ENCODE data around the gene MACROH2A1.

MACROH2A1 gene

DNA sequence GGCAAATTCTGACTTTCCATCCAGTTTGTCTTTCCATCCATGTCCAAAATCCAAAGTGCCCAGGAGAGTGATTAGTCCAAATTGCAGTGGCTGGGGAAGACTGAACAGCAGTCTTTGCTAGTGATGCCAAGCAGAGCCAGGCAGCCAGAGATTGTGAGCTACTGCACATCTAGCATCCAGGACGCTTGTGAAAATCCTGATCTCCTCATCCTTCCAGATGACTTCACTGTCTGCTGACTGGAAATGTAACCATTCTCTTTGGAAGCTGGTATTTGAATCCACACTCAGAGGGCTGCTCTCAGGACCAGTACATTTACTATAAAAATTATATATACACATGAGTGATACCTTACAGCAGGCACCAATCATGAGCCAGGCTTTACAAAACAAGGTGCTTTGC, 49.6 kb downstream of the MACROH2A1 start:
- no peak for ATAC-seq (ENCODE audit: insufficient read depth, low read depth)
- TF ChIP-seq EZH2 (IDR thresholded peaks at IDR 0.05; ENCODE audit: borderline replicate concordance, low read depth, low read length, severe bottlenecking), result no peak
- TF ChIP-seq, protein P1, sequence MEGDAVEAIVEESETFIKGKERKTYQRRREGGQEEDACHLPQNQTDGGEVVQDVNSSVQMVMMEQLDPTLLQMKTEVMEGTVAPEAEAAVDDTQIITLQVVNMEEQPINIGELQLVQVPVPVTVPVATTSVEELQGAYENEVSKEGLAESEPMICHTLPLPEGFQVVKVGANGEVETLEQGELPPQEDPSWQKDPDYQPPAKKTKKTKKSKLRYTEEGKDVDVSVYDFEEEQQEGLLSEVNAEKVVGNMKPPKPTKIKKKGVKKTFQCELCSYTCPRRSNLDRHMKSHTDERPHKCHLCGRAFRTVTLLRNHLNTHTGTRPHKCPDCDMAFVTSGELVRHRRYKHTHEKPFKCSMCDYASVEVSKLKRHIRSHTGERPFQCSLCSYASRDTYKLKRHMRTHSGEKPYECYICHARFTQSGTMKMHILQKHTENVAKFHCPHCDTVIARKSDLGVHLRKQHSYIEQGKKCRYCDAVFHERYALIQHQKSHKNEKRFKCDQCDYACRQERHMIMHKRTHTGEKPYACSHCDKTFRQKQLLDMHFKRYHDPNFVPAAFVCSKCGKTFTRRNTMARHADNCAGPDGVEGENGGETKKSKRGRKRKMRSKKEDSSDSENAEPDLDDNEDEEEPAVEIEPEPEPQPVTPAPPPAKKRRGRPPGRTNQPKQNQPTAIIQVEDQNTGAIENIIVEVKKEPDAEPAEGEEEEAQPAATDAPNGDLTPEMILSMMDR (IDR thresholded peaks at IDR 0.05; ENCODE audit: borderline replicate concordance, extremely low read depth, low read length, poor library complexity, severe bottlenecking), result no peak
- H3K79me2 ChIP-seq (ENCODE audit: insufficient read depth, low read length), result peaks cover 45% of the 10 kb centered on the region
- H2AFZ ChIP-seq (ENCODE audit: low read depth, low read length), result no peak overlapping the region
- H3K4me3 ChIP-seq (ENCODE audit: low read depth in 1 of 2, low read length in 2 of 2), result no peak overlapping the region
- H3K27ac ChIP-seq (ENCODE audit: low read length), result no peak overlapping the region
- peaks cover 53% of the 10 kb centered on the region for H4K20me1 ChIP-seq (ENCODE audit: insufficient read depth, low read length)
- no peak overlapping the region for H3K9ac ChIP-seq (ENCODE audit: low read depth, low read length)
- H3K4me1 ChIP-seq (ENCODE audit: insufficient read depth, low read length), result no peaks in the 10 kb centered on the region
- H3K36me3 ChIP-seq (ENCODE audit: insufficient read depth, low read length), result peaks cover 98% of the 10 kb centered on the region
- H3K4me2 ChIP-seq (ENCODE audit: insufficient read depth, low read length), result no peak overlapping the region
- no peaks in the 10 kb centered on the region for H3K9me3 ChIP-seq (ENCODE audit: insufficient read depth, low read length, severe bottlenecking)
- DNase-seq, result no peak
- H3K27me3 ChIP-seq (ENCODE audit: insufficient read depth, low read length, poor library complexity), result no peaks in the 10 kb centered on the region

- TF ChIP-seq, protein P1 (IDR thresholded peaks at IDR 0.05; ENCODE audit: borderline replicate concordance, extremely low read depth, low read length, poor library complexity, severe bottlenecking), result no peak
- no peak for TF ChIP-seq EZH2 (IDR thresholded peaks at IDR 0.05; ENCODE audit: borderline replicate concordance, low read depth, low read length, severe bottlenecking)
- DNase-seq, result no peak
- Histone ChIP-seq H3K27ac (ENCODE audit: low read length) (no peak overlapping the region), H3K9me3 (ENCODE audit: insufficient read depth, low read length, severe bottlenecking) (no peaks in the 10 kb centered on the region), H3K36me3 (ENCODE audit: insufficient read depth, low read length) (peaks cover 98% of the 10 kb centered on the region), H3K79me2 (ENCODE audit: insufficient read depth, low read length) (peaks cover 40% of the 10 kb centered on the region), H3K4me3 (ENCODE audit: low read depth in 1 of 2, low read length in 2 of 2) (no peak overlapping the region), H3K27me3 (ENCODE audit: insufficient read depth, low read length, poor library complexity) (no peaks in the 10 kb centered on the region), H4K20me1 (ENCODE audit: insufficient read depth, low read length) (peaks cover 49% of the 10 kb centered on the region), H3K4me1 (ENCODE audit: insufficient read depth, low read length) (no peaks in the 10 kb centered on the region), H2AFZ (ENCODE audit: low read depth, low read length) (no peak overlapping the region), H3K4me2 (ENCODE audit: insufficient read depth, low read length) (no peak overlapping the region), H3K9ac (ENCODE audit: low read depth, low read length) (no peak overlapping the region)
- ATAC-seq (ENCODE audit: insufficient read depth, low read depth), result no peak
Observed at GRCh38 chr5:135348918-135349317, 50.1 kb downstream of the MACROH2A1 start.

DNA sequence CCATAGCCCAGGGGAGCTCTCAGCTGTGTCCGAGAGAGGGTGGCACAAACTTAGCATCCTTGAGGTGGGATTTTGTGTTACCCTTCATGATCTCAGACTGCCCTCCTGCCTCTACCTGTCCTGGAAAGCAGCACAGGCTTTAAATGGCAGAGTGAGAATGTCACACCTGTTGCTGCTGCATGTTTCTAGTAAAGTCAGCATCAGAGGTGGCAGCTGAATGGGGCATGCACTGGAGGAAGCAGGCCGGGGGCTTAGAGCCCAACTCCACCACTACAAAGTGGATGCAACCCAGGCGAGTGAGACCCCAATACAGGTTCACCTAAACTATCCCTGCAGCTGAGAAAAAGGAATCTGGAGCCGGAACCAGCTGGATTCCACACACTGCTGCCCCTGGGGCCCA, 51.6 kb downstream of the MACROH2A1 start:
- Histone ChIP-seq H3K27me3 (ENCODE audit: insufficient read depth, low read length, poor library complexity) (no peaks in the 10 kb centered on the region), H3K4me2 (ENCODE audit: insufficient read depth, low read length) (no peak overlapping the region), H3K27ac (ENCODE audit: low read length) (no peak overlapping the region), H4K20me1 (ENCODE audit: insufficient read depth, low read length) (peaks cover 49% of the 10 kb centered on the region), H2AFZ (ENCODE audit: low read depth, low read length) (no peak overlapping the region), H3K36me3 (ENCODE audit: insufficient read depth, low read length) (peaks cover 98% of the 10 kb centered on the region), H3K9me3 (ENCODE audit: insufficient read depth, low read length, severe bottlenecking) (no peaks in the 10 kb centered on the region), H3K4me1 (ENCODE audit: insufficient read depth, low read length) (no peaks in the 10 kb centered on the region), H3K79me2 (ENCODE audit: insufficient read depth, low read length) (peaks cover 26% of the 10 kb centered on the region), H3K9ac (ENCODE audit: low read depth, low read length) (no peak overlapping the region), H3K4me3 (ENCODE audit: low read depth in 1 of 2, low read length in 2 of 2) (no peak overlapping the region)
- ATAC-seq (ENCODE audit: insufficient read depth, low read depth) (no peak), DNase-seq (no peak)
- no peak for TF ChIP-seq EZH2 (IDR thresholded peaks at IDR 0.05; ENCODE audit: borderline replicate concordance, low read depth, low read length, severe bottlenecking)
- TF ChIP-seq, protein P1 (IDR thresholded peaks at IDR 0.05; ENCODE audit: borderline replicate concordance, extremely low read depth, low read length, poor library complexity, severe bottlenecking), result no peak

Measured in DND-41 (cell line).